GM13977 (cell line): Measurements from ENCODE around the gene SCYL1.

Experiments
- DNase-seq: peaks from one replicate; pipeline ENCODE4 v3.0.0; 2012; ENCODE audit warnings: low spot score
- in situ Hi-C: fragments of 300-500 bp; cut with MboI; formaldehyde crosslinking; loops from one replicate; pipeline ENCODE4 v1.12.0; 2022; ENCODE audit warnings: low sequenced_read_pairs, low pct_unique_long_range_greater_than_20kb, mixed read lengths, inconsistent platforms; ENCODE audit not compliant: unreplicated experiment
- TF ChIP-seq, protein P1 (sequence below): IDR thresholded peaks from 2 replicates; pipeline ENCODE4 v1.5.1; 2012; ENCODE audit warnings: mild to moderate bottlenecking, control low read depth; ENCODE audit not compliant: insufficient read depth; ENCODE audit errors: extremely low read depth, missing control alignments

SCYL1 gene

DNA sequence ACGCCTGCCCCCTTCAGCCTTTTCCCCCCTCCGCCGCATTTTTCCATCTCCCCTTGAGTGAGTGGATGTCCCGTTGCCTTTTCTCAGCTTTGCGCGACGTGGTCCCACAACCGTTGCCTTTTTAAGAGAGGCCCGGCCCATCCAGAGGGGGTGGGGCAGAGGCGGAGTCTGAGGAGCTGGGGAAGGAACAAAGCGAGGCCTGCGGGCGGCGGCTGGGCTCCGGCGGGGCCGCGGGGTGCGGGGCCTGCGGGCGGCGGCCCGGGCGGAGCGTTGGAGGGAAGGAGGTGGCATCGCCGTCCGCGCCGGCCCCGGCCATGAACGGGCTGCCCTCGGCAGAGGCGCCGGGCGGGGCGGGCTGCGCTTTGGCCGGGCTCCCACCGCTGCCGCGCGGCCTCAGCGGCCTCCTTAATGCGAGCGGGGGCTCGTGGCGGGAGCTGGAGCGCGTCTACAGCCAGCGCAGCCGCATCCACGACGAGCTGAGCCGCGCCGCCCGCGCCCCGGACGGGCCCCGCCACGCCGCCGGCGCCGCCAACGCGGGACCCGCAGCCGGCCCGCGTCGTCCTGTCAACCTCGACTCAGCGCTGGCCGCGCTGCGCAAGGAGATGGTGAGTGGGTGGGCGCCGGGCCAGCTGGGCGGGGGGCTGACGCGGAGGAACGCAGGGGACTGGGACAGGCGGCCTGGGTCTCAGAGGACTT lies 47.6 kb downstream of the SCYL1 start, which contains the start of gene FAM89B:
TSS of gene FAM89B (plus strand) at position 183 of the 696 bp plus-strand sequence. CDS start at position 315, 132 bp downstream.
- in situ Hi-C loops, result no loop called here
- TF ChIP-seq, protein P1, sequence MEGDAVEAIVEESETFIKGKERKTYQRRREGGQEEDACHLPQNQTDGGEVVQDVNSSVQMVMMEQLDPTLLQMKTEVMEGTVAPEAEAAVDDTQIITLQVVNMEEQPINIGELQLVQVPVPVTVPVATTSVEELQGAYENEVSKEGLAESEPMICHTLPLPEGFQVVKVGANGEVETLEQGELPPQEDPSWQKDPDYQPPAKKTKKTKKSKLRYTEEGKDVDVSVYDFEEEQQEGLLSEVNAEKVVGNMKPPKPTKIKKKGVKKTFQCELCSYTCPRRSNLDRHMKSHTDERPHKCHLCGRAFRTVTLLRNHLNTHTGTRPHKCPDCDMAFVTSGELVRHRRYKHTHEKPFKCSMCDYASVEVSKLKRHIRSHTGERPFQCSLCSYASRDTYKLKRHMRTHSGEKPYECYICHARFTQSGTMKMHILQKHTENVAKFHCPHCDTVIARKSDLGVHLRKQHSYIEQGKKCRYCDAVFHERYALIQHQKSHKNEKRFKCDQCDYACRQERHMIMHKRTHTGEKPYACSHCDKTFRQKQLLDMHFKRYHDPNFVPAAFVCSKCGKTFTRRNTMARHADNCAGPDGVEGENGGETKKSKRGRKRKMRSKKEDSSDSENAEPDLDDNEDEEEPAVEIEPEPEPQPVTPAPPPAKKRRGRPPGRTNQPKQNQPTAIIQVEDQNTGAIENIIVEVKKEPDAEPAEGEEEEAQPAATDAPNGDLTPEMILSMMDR, result no peak
- peak; percentile 90 for DNase-seq

DNA sequence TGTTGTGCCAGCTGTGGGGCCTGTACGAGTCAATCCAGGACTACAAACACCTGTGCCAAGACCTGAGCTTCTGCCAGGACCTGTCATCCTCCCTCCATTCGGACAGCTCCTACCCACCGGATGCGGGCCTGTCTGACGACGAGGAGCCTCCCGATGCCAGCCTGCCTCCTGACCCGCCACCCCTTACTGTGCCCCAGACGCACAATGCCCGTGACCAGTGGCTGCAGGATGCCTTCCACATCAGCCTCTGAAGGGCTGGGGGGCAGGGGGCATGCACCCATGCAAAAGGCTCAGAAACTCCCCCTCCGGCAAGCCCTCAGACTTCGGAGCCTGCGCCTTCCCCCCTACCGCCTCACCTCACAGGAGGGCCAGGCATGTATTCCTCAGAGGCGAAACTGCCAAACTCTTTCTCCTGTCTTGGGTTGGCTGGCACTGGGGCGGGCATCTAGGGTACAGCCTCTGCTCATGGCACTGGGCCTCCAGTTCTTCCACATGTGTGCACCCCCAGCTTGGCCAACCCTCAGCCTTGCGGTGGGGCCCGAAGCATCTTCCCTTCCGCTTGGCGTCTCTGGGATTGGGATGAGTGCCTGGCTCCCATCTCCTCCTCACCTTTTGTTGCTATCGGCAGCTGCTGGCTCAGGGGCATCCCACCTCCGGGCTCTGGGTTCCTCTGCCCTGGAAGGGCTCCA lies 48.7 kb downstream of the SCYL1 start:
- in situ Hi-C loops, result no loop called here
- DNase-seq, result no peak
- TF ChIP-seq, protein P1, result no peak

DNA sequence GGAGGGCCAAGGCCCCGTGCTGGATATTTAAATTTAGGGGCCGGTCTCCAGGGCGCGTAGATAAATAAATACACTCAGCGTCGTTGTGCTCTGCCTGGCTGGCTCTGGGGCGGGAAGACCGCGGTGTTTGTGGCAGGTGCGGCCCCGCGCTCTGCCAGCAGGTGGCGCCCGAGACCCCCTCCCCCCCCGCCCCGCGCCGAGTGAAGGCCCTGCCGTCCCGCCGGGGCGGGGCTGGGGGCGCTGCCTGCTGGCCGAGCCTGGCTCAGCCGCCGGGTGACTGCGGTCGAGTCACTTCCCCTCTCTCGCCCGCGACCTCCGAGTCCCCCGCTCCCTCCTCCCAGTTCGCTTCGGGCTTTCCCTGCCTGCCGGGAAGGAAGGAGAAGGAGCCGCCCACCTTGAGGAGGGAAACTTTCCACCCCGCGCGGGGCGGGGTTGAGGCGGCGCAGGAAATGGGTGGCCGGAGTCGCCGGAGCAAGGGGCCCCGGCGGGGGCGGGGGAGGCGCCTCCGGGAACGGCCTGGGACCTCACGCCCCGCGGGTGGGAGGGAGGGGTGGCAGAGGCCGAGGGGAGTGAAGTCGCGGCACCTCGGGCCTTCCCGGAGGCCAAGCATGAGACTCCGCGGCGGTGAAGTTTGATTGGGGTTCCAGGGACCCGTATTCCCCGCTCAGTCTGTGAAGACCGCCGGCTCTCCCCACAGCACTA lies 49.4 kb downstream of the SCYL1 start:
- in situ Hi-C loops, result no loop called here
- peak; percentile 98 for DNase-seq
- TF ChIP-seq, protein P1, result peak; percentile 84

DNA sequence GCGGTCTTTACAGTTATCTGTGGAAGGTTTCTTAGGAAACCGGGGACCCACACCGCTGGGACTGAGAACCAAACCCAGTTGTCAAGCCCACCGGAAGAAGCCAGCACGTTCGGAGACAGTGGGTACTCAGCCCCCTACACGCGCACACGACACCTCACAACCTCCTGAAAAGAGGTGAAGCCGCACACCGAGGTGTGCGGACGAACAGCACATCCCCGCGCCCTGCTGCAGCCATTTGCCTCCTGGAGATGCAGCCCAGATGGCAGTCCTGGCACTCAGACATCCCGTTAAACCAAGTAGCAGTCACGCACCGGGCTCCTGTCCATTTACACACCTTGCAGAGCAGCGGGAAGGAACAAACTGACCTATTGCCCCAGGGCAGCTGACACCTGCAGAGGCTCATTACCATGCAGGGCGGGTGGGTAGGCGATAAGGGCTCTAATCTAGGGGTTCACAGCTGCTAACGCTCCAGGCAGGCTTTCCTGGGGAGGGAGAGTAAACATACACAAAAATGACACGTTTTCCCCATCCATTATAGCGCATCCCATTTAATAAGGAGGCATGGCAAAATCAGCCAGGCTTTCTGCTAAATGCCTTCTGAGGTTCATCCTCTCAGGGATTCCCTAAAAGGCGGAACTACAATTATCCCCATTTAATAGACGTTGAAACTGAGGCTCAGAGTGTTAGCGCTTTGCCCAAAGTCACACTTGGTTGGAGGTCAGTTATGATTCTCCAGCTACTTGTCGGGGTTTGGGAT lies 50.1 kb downstream of the SCYL1 start:
- TF ChIP-seq, protein P1, result no peak
- in situ Hi-C loops, result no loop called here
- peak; percentile 70 for DNase-seq

DNA sequence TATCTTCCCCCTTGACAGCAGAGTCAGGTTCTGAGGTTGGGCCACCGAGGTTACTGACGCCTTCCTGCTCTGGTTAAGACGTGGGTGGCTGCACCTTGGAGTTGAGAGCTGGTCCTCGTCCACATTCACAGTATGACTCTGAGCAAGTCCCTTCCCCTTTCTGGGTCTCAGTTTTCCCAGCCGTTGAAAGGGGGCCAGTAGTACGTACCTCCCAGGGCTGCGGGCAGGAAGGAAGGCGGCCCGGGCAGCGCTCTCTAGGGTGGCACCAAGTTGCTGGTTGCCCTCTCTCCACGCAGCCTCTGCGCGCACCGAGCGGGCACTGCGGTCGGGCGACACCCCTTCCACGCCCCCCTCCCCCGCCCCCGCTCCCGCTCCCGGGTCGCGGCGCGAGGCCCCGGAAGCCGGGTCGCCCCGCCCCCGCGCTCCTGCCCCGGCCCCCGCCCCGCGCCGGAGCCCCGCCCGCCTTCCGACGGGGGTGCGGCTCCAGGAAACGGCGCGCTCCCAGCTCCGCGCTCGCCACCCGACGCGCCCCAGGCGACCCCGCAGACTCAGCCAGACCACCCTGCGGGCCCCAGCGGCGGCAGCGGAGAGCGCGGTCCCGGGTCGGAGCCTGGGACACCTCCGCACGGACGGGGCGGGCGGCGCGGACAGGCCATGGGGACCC lies 50.8 kb downstream of the SCYL1 start, which contains the start of gene EHBP1L1:
TSS of gene EHBP1L1 (plus strand) at position 486 of the 664 bp plus-strand sequence. CDS start 250 bp downstream, outside the sequence.
- peak; percentile 95 for DNase-seq
- in situ Hi-C loops, result no loop called here
- TF ChIP-seq, protein P1, result no peak
